A673 (cell line): Measurements from ENCODE around the gene TREM1. TPM values are rescaled to one million over a fixed set of nuclear protein-coding genes. Genes with fewer than 3 reads are reported as not detected.

Experiments
- BruUV-seq: library from RNA; stranded (reverse); fragments of 400-500 nt; replicated peaks from 2 replicates; lab custom pipeline; 2021; lab: Mats Ljungman, UMichigan
- CTCF ChIA-PET: fragments of 300-600 bp; sonication (Branson Sonifier 250); formaldehyde crosslinking; loops from one replicate; lab custom pipeline; 2022; ENCODE audit warnings: antibody characterized with exemption; lab: Charles Lee
- POLR2A ChIA-PET: fragments of 300-600 bp; sonication (Branson Sonifier 250); formaldehyde crosslinking; loops from one replicate; lab custom pipeline; 2022; ENCODE audit warnings: antibody characterized with exemption; ENCODE audit not compliant: low non-redundant PET; lab: Charles Lee
- DNase-seq: peaks from one replicate; pipeline ENCODE4 v3.0.0-alpha.2; 2015; ENCODE audit warnings: low spot score
- H3K27ac ChIP-seq: fragments of 200-600 bp; sonication (generic); 2 replicates; pipeline ENCODE4 v1.5.1; 2016; ENCODE audit warnings: mixed run types, low read depth, mild to moderate bottlenecking, mixed read lengths, antibody characterized with exemption, low read length; ENCODE audit not compliant: poor library complexity, severe bottlenecking
- H3K27me3 ChIP-seq: fragments of 200-600 bp; sonication (generic); replicated peaks from 2 replicates; pipeline ENCODE4 v1.6.1; 2017; ENCODE audit warnings: mixed run types, low read depth, mild to moderate bottlenecking, mixed read lengths, antibody characterized with exemption, low read length; ENCODE audit not compliant: insufficient read depth, poor library complexity
- H3K36me3 ChIP-seq: fragments of 200-600 bp; sonication (generic); 2 replicates; pipeline ENCODE4 v1.6.1; 2016; ENCODE audit warnings: mixed run types, mild to moderate bottlenecking, mixed read lengths, antibody characterized with exemption, low read length; ENCODE audit not compliant: insufficient read depth, poor library complexity, severe bottlenecking
- H3K4me1 ChIP-seq: fragments of 200-600 bp; sonication (generic); 2 replicates; pipeline ENCODE4 v1.6.1; 2017; ENCODE audit warnings: mixed run types, mild to moderate bottlenecking, mixed read lengths, antibody characterized with exemption, low read length; ENCODE audit not compliant: insufficient read depth, poor library complexity, severe bottlenecking
- H3K4me3 ChIP-seq: fragments of 200-600 bp; sonication (generic); 2 replicates; pipeline ENCODE4 v1.5.1; 2016; ENCODE audit warnings: low read depth, mixed run types, mild to moderate bottlenecking, mixed read lengths, low read length; ENCODE audit not compliant: poor library complexity, severe bottlenecking
- H3K9me3 ChIP-seq: fragments of 200-600 bp; sonication (generic); 2 replicates; pipeline ENCODE4 v1.6.1; 2016; ENCODE audit warnings: mixed run types, low read depth, mild to moderate bottlenecking, mixed read lengths, antibody characterized with exemption, low read length; ENCODE audit not compliant: poor library complexity, severe bottlenecking
- EZH2 ChIP-seq: fragments of 200-600 bp; sonication (generic); IDR thresholded peaks from 2 replicates; pipeline ENCODE4 v1.6.1; 2017; ENCODE audit warnings: borderline replicate concordance, low read depth, mild to moderate bottlenecking, mixed read lengths, antibody characterized with exemption, low read length; ENCODE audit not compliant: poor library complexity, severe bottlenecking
- intact Hi-C: fragments of 100-400 bp; cut with micrococcal nuclease; formaldehyde crosslinking; loops from one replicate; pipeline ENCODE4 v1.10.0; 2022; ENCODE audit not compliant: unreplicated experiment
- total RNA-seq: library from RNA; stranded (reverse); gene quantifications from 2 replicates; pipeline ENCODE4 v1.2.3, GENCODE V29; 2021
- TF ChIP-seq, protein P1 (sequence below): fragments of 300-800, 200-600 bp; sonication (generic); conservative IDR thresholded peaks from 2 replicates; pipeline ENCODE4 v1.5.1; 2017; ENCODE audit warnings: low read depth, mild to moderate bottlenecking, antibody characterized with exemption, low read length, moderate library complexity, mixed read lengths

Gene TREM1
- total RNA-seq, 1 experiment from 2014 or later: not detected

GRCh38 chr6:41224800-41225199 is 61.7 kb downstream of the TREM1 start:
- ChIA-PET POLR2A (no interaction called here), CTCF (no interaction called here)

More at GRCh38 chr6:41224800-41225199, 61.7 kb downstream of the TREM1 start:
- Histone ChIP-seq H3K4me1 (no peaks in the 10 kb centered on the region), H3K36me3 (no peaks in the 10 kb centered on the region), H3K27ac (no peak overlapping the region), H3K9me3 (peaks cover 4% of the 10 kb centered on the region), H3K27me3 (no peaks in the 10 kb centered on the region), H3K4me3 (no peak overlapping the region)
- no TSS peak for BruUV-seq
- TF ChIP-seq EZH2: no peak
- TF ChIP-seq, protein P1, sequence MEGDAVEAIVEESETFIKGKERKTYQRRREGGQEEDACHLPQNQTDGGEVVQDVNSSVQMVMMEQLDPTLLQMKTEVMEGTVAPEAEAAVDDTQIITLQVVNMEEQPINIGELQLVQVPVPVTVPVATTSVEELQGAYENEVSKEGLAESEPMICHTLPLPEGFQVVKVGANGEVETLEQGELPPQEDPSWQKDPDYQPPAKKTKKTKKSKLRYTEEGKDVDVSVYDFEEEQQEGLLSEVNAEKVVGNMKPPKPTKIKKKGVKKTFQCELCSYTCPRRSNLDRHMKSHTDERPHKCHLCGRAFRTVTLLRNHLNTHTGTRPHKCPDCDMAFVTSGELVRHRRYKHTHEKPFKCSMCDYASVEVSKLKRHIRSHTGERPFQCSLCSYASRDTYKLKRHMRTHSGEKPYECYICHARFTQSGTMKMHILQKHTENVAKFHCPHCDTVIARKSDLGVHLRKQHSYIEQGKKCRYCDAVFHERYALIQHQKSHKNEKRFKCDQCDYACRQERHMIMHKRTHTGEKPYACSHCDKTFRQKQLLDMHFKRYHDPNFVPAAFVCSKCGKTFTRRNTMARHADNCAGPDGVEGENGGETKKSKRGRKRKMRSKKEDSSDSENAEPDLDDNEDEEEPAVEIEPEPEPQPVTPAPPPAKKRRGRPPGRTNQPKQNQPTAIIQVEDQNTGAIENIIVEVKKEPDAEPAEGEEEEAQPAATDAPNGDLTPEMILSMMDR: no peak
- intact Hi-C loops: no loop called here
- DNase-seq: no peak

Other genes with a start within 250 kb of the TREM1 start
- gene UNC5CL, start 247.5 kb downstream of the TREM1 start, total RNA-seq: 0.41 and 1.2 TPM in 2 replicates
- gene TSPO2, start 244.2 kb downstream of the TREM1 start, total RNA-seq: not detected in 2 replicates
- gene APOBEC2, start 233.5 kb downstream of the TREM1 start, total RNA-seq: not detected in 2 replicates
- 27.3 and 30.4 TPM in 2 replicates for gene OARD1, start 214.3 kb downstream of the TREM1 start, total RNA-seq
- gene NFYA, start 213.7 kb downstream of the TREM1 start, total RNA-seq: 38.8 and 45.4 TPM in 2 replicates
- not detected in 2 replicates for gene TREML1, start 132.3 kb downstream of the TREM1 start, total RNA-seq
- gene TREM2, start 123.6 kb downstream of the TREM1 start, total RNA-seq: not detected in 2 replicates
- gene TREML2, start 85.5 kb downstream of the TREM1 start, total RNA-seq: not detected in 2 replicates
- gene TREML4, start 58.3 kb downstream of the TREM1 start, total RNA-seq: not detected in 2 replicates
- gene NCR2, start 48.9 kb upstream of the TREM1 start, total RNA-seq: not detected in 2 replicates